GM10847 (cell line): ENCODE measurements around the gene GDPGP1.

Source experiments
- POLR2A ChIP-seq: IDR thresholded peaks from 2 replicates; pipeline ENCODE4 v1.6.1; 2011; ENCODE audit not compliant: insufficient read length; ENCODE audit errors: extremely low read depth

The GDPGP1 gene

DNA sequence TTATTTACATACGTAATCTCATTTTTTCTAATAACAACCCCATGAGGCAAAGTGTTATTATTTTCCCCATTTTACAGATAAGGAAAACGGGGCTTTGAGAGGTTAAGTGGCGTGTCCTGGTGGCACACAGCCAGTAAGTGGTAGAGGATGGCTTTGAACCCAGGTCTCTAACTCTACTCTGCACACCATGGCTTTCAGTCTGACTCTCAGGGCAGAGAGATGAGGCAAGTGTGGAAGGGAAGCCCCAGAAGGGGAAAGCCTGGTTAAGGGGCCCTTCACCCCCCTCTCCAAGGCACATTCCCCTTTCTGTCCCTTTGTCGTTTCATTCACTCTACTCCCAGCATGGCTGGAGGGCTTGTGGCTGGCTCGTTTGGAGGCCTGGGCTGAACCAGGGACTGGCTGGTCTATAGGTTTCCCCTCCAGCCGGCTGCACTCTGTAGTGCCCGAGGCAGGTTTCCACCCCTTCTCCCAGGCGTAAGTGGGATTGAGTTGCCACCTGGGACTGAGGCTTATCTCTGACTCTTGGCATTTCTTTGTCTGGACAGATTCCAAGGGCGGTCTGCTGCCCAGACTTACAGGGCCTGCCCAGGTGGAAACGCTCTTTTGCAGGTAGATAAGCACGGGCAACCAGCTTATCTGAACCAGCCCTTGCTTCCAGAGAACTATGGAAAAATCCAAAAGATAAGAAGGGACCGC is 20.7 kb upstream of the GDPGP1 start:
- no peak for TF ChIP-seq POLR2A

DNA sequence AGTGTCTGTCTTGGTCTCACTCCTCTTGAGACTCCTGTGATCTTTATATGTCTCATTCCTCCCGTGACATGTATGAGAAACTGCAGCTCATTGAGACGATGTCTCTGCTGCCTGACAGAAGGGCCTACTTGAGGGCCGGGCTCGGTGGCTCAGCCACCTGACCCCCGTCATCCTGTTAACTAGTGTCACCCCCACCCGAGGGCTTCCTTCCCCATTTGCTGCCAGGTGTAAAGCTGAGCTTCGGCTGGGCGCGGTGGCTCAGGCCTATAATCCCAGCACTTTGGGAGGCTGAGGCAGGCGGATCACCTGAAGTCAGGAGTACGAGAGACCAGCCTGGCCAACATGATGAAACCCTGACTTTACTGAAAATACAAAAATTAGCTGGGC is 20.2 kb upstream of the GDPGP1 start:
- no peak for TF ChIP-seq POLR2A

DNA sequence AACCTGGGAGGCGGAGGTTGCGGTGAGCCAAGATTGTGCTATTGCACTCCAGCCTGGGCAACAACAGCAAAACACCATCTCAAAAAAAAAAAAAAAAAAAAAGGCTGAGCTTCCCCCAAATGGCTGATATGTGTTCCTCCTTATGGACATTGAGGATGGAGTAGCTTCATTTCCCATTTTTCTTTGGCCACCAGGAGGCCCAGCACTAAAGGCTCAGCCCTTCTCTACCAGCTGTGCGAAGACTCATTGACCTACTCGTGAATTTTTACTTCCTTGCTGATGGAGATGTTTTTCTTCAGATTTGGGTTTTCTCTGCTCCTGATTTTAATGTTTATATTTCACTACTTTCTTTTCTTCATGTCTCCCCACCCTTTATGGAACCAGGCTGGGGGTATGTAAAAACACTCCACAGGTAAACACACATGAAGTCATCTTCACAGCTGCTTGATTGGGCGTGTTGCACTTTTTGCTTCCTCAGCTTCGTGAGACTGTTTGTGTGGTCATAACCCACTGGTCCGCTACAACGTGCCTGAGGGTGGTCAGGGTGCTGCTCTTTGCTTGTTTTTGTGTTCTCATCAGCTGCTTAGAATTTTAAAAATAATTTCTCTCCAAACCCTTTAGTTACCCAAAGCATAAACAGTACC is 19.3 kb upstream of the GDPGP1 start:
- no peak for TF ChIP-seq POLR2A

DNA sequence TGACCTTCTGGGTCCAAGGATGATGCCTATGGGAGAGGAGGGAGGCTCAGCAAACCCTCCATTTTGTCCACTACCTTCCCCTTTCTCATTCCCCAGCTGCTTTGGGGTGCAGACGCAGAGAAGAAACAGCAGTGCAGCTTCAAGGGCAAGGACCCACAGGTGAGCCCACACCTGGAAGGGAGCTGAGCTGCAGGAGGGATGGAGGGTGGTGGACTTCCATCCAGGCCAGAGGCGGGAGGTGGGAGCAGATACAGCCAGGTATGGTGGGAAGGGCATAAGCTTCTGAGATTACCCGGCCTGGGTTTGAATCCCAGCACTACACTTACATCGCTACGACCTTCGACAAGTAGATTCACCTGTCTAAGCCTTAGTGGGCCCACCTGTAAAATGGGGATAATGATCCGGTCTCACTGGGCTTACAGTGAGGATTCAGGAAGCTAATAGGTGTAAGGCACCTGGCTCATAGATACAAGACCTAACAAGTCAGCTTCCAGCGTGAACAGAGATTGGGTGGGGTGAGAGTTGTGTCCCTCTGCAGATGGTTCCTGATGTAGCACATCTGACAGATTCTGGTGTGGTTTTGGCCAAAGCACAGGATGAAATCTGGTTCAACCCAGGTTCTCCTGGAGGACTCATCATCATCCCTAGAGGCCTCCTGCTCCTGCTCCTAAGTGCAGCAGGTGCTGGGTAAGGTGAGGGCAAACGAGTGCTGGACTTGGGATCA is 16.2 kb upstream of the GDPGP1 start:
- TF ChIP-seq POLR2A = no peak

DNA sequence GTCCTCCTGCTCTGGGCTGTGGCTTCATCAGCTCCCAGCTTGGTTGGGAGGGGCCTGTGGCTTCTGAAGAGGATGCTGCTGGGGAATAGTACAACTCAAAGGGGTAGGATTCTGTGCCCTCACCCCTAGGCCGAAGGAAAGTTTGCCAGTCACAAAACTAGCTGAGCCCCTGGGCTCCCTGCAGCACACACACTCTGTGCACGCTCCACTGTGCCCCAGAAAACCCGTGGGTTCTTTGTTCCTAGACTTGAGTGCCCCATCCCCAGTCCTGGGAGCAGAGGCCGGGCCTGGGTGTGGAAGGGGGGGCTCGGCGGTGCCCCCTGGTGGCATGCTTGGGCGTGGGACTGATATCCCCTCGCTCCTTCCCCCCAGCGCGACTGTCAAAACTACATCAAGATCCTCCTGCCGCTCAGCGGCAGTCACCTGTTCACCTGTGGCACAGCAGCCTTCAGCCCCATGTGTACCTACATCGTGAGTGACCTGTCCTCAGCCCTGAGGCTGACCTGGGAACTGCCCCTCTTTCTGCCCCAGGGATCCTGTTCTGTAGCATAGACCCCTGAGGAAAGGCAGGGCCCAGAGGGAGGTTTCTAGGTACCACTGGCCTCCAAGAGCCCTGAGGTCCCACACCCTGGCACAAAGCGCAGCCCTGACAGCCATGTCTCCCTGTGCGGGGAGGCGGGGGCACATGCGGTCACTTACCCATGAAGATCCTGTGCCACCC is 14.4 kb upstream of the GDPGP1 start:
- TF ChIP-seq POLR2A = no peak

DNA sequence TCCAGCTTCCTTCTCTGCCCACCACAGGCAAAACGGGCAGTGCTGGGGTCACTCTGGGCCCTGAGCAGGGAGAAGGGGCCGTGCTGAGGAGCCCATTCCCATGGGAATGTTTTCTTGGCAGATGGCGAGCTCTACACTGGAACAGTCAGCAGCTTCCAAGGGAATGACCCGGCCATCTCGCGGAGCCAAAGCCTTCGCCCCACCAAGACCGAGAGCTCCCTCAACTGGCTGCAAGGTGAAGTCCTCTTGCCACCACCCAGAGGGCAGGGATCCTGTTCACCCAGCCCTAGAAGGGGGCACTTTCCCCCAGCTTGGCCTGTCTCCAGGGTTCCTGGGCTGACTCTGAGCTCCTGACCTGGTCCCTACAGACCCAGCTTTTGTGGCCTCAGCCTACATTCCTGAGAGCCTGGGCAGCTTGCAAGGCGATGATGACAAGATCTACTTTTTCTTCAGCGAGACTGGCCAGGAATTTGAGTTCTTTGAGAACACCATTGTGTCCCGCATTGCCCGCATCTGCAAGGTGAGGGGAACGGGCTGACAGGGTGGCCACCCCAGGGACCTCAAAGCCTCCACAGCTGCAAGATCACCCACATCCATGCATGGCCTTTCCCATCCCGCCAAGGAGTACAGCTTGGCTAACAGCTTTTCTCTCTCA is 12.6 kb upstream of the GDPGP1 start:
- no peak for TF ChIP-seq POLR2A

DNA sequence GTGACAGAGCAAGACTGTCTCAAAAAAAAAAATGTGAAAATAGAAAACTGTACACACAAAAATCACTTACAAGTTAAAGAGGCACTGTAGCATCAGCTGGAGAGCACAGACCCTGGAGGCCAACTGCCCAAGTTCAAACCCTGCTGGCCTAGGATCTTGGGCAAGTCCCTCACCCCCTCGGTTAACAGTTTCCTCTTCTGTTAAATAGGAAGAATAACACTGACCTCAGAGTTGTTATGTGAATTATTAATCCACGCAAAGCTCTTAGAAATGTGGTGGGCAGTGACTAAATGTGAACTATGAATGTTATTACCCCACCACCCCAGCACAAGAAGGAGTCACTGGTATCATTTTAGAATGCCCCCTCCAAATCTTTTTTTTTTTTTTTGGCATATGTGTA is 11.5 kb upstream of the GDPGP1 start:
- TF ChIP-seq POLR2A = no peak

DNA sequence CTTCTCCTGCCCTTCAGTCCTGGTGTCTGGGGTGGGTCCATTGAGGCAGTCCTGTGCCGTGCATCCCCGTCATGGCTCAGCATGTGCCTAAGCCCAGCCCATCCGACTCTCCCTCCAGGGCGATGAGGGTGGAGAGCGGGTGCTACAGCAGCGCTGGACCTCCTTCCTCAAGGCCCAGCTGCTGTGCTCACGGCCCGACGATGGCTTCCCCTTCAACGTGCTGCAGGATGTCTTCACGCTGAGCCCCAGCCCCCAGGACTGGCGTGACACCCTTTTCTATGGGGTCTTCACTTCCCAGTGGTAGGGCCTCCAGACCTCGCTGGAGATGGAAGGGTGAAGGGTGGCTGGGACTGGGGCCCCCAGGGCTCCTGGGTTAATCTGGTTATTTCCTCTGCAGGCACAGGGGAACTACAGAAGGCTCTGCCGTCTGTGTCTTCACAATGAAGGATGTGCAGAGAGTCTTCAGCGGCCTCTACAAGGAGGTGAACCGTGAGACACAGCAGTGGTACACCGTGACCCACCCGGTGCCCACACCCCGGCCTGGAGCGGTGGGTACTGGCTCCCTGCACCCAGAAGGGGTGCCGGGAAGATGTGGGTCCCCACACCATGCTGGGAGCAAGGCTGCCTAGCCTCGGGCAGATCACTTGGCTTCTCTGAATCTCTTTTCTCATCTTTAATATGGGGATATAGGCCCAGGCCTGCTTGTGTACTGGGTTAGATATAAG is 10.4 kb upstream of the GDPGP1 start:
- no peak for TF ChIP-seq POLR2A

DNA sequence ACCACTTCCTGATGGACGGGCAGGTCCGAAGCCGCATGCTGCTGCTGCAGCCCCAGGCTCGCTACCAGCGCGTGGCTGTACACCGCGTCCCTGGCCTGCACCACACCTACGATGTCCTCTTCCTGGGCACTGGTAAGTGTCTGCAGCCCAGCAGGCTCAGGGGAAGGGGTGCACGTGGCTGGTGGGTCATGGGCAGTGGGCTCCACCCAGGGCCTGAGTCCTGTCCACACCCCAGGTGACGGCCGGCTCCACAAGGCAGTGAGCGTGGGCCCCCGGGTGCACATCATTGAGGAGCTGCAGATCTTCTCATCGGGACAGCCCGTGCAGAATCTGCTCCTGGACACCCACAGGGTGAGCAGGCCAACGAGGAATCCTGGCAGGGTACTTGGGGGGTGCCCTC is 9.0 kb upstream of the GDPGP1 start:
- TF ChIP-seq POLR2A = no peak

DNA sequence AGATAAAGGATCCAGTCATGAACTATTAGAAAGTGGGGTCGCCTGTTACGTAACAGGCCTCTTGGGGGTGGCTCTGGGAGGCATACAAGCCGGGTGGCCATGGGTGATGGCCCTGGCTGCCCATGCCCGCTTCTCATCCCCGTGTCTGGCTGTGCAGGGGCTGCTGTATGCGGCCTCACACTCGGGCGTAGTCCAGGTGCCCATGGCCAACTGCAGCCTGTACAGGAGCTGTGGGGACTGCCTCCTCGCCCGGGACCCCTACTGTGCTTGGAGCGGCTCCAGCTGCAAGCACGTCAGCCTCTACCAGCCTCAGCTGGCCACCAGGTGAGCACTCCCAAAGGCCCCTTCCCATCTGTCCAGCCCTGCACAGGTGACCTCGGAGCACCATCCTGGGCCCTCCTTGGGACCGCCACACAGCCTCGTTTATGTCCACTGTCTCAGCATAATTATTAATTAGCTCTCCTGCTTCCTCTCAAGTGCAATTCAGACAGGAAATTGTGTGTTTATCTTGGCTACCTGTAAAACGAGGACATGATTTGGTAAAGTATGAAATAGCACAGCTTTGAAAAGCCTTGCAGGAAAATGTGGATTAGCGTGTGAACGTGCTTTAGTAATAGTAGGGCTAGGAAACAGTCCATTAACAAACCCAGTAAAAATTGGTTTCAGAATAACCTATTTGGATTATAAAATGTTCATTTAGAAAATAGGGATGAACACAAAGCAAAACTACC is 8.3 kb upstream of the GDPGP1 start:
- TF ChIP-seq POLR2A = no peak

DNA sequence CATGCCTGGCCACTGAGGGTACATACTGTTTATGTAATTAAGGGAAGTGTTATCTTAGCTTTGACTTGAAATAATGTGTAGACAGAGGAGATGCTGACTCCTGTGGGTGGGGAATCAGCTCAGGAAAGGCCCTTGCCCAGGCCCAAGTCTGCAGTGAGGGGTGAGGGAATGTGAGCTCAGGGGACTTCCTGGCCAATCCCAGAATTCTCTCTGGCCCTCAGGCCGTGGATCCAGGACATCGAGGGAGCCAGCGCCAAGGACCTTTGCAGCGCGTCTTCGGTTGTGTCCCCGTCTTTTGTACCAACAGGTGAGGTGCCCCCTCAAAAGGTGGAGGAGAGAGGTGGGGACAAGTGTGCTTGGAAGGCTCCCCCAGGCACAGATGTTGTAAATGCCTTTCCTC is 6.7 kb upstream of the GDPGP1 start:
- no peak for TF ChIP-seq POLR2A

DNA sequence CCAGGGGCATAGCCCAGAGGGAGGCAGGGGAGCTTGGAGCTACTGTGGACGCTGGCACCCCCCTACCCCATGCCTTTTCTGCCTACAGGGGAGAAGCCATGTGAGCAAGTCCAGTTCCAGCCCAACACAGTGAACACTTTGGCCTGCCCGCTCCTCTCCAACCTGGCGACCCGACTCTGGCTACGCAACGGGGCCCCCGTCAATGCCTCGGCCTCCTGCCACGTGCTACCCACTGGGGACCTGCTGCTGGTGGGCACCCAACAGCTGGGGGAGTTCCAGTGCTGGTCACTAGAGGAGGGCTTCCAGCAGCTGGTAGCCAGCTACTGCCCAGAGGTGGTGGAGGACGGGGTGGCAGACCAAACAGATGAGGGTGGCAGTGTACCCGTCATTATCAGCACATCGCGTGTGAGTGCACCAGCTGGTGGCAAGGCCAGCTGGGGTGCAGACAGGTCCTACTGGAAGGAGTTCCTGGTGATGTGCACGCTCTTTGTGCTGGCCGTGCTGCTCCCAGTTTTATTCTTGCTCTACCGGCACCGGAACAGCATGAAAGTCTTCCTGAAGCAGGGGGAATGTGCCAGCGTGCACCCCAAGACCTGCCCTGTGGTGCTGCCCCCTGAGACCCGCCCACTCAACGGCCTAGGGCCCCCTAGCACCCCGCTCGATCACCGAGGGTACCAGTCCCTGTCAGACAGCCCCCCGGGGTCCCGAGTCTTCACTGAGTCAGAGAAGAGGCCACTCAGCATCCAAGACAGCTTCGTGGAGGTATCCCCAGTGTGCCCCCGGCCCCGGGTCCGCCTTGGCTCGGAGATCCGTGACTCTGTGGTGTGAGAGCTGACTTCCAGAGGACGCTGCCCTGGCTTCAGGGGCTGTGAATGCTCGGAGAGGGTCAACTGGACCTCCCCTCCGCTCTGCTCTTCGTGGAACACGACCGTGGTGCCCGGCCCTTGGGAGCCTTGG is 5.9 kb upstream of the GDPGP1 start:
- no peak for TF ChIP-seq POLR2A

DNA sequence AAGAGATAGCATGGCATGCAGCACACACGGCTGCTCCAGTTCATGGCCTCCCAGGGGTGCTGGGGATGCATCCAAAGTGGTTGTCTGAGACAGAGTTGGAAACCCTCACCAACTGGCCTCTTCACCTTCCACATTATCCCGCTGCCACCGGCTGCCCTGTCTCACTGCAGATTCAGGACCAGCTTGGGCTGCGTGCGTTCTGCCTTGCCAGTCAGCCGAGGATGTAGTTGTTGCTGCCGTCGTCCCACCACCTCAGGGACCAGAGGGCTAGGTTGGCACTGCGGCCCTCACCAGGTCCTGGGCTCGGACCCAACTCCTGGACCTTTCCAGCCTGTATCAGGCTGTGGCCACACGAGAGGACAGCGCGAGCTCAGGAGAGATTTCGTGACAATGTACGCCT is 5.0 kb upstream of the GDPGP1 start:
- TF ChIP-seq POLR2A = no peak
